HUES6 (cell line): ENCODE results near the gene LRRC32.

Experiments used
- H3K27ac ChIP-seq: 2 replicates; pipeline ENCODE4 v1.7.0; 2013; ENCODE audit warnings: low read depth, mild to moderate bottlenecking, low read length, inconsistent platforms
- H3K27me3 ChIP-seq: 2 replicates; pipeline ENCODE4 v1.6.1; 2013; ENCODE audit warnings: low read length; ENCODE audit not compliant: control insufficient read depth, insufficient read depth
- H3K36me3 ChIP-seq: 2 replicates; pipeline ENCODE4 v1.6.1; 2013; ENCODE audit warnings: low read length; ENCODE audit not compliant: control insufficient read depth, insufficient read depth
- H3K4me1 ChIP-seq: 2 replicates; pipeline ENCODE4 v1.6.1; 2013; ENCODE audit warnings: low read length; ENCODE audit not compliant: control insufficient read depth, insufficient read depth
- H3K4me3 ChIP-seq: 2 replicates; pipeline ENCODE4 v1.5.1; 2013; ENCODE audit warnings: low read depth, low read length
- H3K9ac ChIP-seq: one replicate; pipeline ENCODE4 v1.6.1; 2013; ENCODE audit warnings: mild to moderate bottlenecking, low read length
- H3K9me3 ChIP-seq: 2 replicates; pipeline ENCODE4 v1.6.1; 2013; ENCODE audit warnings: low read depth, low read length; ENCODE audit not compliant: control insufficient read depth, insufficient read depth

LRRC32 gene

GRCh38 chr11:76698321-76699043, 27.9 kb upstream of the LRRC32 start:
- peaks cover 35% of the 10 kb centered on the region for H3K4me1 ChIP-seq
- H3K36me3 ChIP-seq: no peaks in the 10 kb centered on the region
- H3K27me3 ChIP-seq: no peaks in the 10 kb centered on the region
- no peak overlapping the region for H3K4me3 ChIP-seq
- no peak overlapping the region for H3K9ac ChIP-seq
- H3K9me3 ChIP-seq: no peaks in the 10 kb centered on the region
- no peak overlapping the region for H3K27ac ChIP-seq

- Histone ChIP-seq H3K4me1 (peaks cover 28% of the 10 kb centered on the region), H3K27me3 (no peaks in the 10 kb centered on the region)
Observed at GRCh38 chr11:76696756-76697155, 26.2 kb upstream of the LRRC32 start.

GRCh38 chr11:76695771-76696170, 25.2 kb upstream of the LRRC32 start:
- no peaks in the 10 kb centered on the region for H3K27me3 ChIP-seq
- H3K36me3 ChIP-seq: no peaks in the 10 kb centered on the region
- no peak overlapping the region for H3K4me3 ChIP-seq
- H3K9ac ChIP-seq: no peak overlapping the region
- H3K9me3 ChIP-seq: no peaks in the 10 kb centered on the region
- H3K4me1 ChIP-seq: peaks cover 20% of the 10 kb centered on the region
- H3K27ac ChIP-seq: no peak overlapping the region

More at GRCh38 chr11:76696756-76697155, 26.2 kb upstream of the LRRC32 start:
- H3K36me3 ChIP-seq: no peaks in the 10 kb centered on the region
- no peak overlapping the region for H3K9ac ChIP-seq
- no peak overlapping the region for H3K27ac ChIP-seq
- H3K9me3 ChIP-seq: no peaks in the 10 kb centered on the region
- no peak overlapping the region for H3K4me3 ChIP-seq

DNA sequence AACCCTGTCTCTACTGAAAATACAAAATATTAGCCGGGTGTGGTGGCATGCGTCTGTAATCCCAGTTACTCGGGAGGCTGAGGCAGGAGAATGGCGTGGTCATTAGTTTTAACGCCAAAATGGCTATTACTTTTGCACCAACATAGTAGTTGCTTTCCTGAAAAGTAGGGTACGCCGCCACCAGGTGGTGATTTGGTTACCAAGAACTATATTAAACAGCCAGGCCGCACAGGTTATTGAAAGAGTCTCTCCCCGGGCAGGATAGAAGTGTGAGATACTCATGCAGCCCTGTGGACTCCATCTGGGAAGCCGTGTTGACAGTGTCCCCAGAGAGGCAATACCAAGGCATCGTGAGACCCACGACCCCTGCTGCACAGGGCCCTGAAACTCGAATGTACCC, 24.6 kb upstream of the LRRC32 start:
- H3K27me3 ChIP-seq: no peaks in the 10 kb centered on the region
- H3K36me3 ChIP-seq: no peaks in the 10 kb centered on the region
- peaks cover 14% of the 10 kb centered on the region for H3K4me1 ChIP-seq
- no peak overlapping the region for H3K9ac ChIP-seq
- no peak overlapping the region for H3K4me3 ChIP-seq
- no peak overlapping the region for H3K27ac ChIP-seq
- no peaks in the 10 kb centered on the region for H3K9me3 ChIP-seq

GRCh38 chr11:76694664-76695063, 24.1 kb upstream of the LRRC32 start:
- Histone ChIP-seq H3K27ac (no peak overlapping the region), H3K36me3 (no peaks in the 10 kb centered on the region), H3K9ac (no peak overlapping the region), H3K9me3 (no peaks in the 10 kb centered on the region), H3K4me3 (no peak overlapping the region), H3K4me1 (peaks cover 14% of the 10 kb centered on the region), H3K27me3 (no peaks in the 10 kb centered on the region)

GRCh38 chr11:76693806-76694205, 23.3 kb upstream of the LRRC32 start:
- Histone ChIP-seq H3K4me1 (peaks cover 6% of the 10 kb centered on the region), H3K36me3 (no peaks in the 10 kb centered on the region), H3K27ac (no peak overlapping the region), H3K27me3 (no peaks in the 10 kb centered on the region), H3K9me3 (no peaks in the 10 kb centered on the region), H3K9ac (no peak overlapping the region), H3K4me3 (no peak overlapping the region)

- H3K9ac ChIP-seq: no peak overlapping the region
- no peaks in the 10 kb centered on the region for H3K4me1 ChIP-seq
- H3K27ac ChIP-seq: no peak overlapping the region
- no peak overlapping the region for H3K4me3 ChIP-seq
- H3K9me3 ChIP-seq: no peaks in the 10 kb centered on the region
- H3K36me3 ChIP-seq: no peaks in the 10 kb centered on the region
- no peaks in the 10 kb centered on the region for H3K27me3 ChIP-seq
Observed at GRCh38 chr11:76692956-76693355, 22.4 kb upstream of the LRRC32 start.

- peaks cover 2% of the 10 kb centered on the region for H3K4me1 ChIP-seq
- no peaks in the 10 kb centered on the region for H3K27me3 ChIP-seq
- H3K9me3 ChIP-seq: no peaks in the 10 kb centered on the region
- no peaks in the 10 kb centered on the region for H3K36me3 ChIP-seq
- no peak overlapping the region for H3K9ac ChIP-seq
- no peak overlapping the region for H3K4me3 ChIP-seq
- no peak overlapping the region for H3K27ac ChIP-seq
Observed at GRCh38 chr11:76691655-76692054, 21.1 kb upstream of the LRRC32 start.

DNA sequence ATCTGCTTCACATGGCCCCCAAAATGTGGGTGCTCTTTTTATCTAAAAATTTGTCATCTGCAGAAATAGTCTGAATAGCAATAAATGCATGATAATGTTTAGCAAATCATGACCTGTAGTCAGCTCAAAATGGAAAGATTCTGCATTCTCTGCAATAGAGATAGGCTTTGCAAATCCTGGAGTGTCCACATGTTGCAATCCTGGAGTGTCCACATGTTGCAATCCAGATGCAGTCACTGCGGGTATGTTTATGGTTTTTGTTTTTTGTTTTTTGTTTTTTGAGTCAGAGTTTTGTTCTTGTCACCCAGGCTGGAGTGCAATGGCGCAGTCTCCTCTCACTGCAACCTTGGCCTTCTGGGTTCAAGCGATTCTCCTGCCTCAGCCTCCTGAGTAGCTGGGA, 20.2 kb upstream of the LRRC32 start:
- Histone ChIP-seq H3K9me3 (no peaks in the 10 kb centered on the region), H3K27ac (no peak overlapping the region), H3K4me1 (peaks cover 11% of the 10 kb centered on the region), H3K27me3 (no peaks in the 10 kb centered on the region), H3K36me3 (no peaks in the 10 kb centered on the region), H3K9ac (no peak overlapping the region), H3K4me3 (no peak overlapping the region)

GRCh38 chr11:76689313-76690260, 19.0 kb upstream of the LRRC32 start:
- Histone ChIP-seq H3K9me3 (no peaks in the 10 kb centered on the region), H3K9ac (no peak overlapping the region), H3K27me3 (no peaks in the 10 kb centered on the region), H3K27ac (no peak overlapping the region), H3K36me3 (no peaks in the 10 kb centered on the region), H3K4me1 (peaks cover 13% of the 10 kb centered on the region), H3K4me3 (no peak overlapping the region)

DNA sequence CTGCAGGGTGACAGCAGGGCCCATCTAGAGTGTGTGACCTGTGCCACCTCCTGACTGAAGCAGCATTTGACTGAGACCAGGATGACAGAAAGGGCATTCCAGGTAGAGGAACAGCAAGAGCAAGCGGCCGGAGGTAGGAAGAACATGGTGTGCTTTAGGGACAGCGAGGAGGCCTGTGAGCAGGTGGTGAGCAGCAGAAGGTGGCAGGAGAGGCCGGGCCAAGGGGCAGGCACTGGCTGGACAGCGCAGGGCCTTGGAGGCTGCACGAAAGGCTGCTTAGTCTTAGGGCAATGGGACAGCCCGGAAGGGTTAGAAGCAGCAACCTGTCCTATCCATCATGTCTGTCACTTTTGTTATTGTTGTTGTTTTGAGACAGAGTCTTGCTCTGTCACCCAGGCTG, 17.6 kb upstream of the LRRC32 start:
- Histone ChIP-seq H3K36me3 (no peaks in the 10 kb centered on the region), H3K9ac (no peak overlapping the region), H3K9me3 (peaks cover 2% of the 10 kb centered on the region; the same call in 1 of the 2 replicates), H3K27ac (no peak overlapping the region), H3K4me1 (peaks cover 13% of the 10 kb centered on the region), H3K27me3 (no peaks in the 10 kb centered on the region), H3K4me3 (no peak overlapping the region)
